ENCODE data around the gene UBB. TPM values are rescaled to one million over a fixed set of nuclear protein-coding genes. Genes with fewer than 3 reads are reported as not detected.

UBB gene
- 1,366 TPM for total RNA-seq (ENCODE audit: insufficient read depth, low replicate concordance)

DNA sequence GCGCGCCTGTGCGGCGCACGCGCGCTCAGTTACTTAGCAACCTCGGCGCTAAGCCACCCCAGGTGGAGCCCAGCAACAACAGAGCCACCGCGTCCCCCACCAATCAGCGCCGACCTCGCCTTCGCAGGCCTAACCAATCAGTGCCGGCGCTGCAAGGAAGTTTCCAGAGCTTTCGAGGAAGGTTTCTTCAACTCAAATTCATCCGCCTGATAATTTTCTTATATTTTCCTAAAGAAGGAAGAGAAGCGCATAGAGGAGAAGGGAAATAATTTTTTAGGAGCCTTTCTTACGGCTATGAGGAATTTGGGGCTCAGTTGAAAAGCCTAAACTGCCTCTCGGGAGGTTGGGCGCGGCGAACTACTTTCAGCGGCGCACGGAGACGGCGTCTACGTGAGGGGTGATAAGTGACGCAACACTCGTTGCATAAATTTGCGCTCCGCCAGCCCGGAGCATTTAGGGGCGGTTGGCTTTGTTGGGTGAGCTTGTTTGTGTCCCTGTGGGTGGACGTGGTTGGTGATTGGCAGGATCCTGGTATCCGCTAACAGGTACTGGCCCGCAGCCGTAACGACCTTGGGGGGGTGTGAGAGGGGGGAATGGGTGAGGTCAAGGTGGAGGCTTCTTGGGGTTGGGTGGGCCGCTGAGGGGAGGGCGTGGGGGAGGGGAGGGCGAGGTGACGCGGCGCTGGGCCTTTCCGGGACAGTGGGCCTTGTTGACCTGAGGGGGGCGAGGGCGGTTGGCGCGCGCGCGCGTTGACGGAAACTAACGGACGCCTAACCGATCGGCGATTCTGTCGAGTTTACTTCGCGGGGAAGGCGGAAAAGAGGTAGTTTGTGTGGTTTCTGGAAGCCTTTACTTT is at the start of gene UBB:
TSS of gene UBB (plus strand) at position 452 of the 856 bp plus-strand sequence. CDS start 817 bp downstream, outside the sequence.
- DNase-seq (ENCODE audit: low spot score): peak; percentile 98

DNA sequence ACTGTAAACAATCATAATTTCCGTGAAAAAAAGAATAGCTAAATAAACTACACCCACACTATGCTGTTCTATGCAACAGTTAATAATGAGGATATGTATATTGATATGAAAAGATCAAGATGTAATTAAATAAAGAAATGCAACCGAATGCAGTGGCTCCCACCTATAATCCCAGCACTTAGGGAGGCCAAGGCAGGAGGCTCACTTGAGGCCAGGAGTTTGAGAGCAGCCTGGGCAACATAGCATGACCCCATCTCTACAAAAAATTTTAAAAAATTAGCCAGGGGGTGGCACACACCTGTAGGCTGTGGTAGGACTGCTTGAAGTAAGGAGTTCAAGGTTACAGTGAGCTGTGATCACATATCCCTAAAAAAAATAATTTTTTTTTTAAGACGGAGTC is 42.5 kb upstream of the UBB start:
- DNase-seq (ENCODE audit: low spot score): no peak

DNA sequence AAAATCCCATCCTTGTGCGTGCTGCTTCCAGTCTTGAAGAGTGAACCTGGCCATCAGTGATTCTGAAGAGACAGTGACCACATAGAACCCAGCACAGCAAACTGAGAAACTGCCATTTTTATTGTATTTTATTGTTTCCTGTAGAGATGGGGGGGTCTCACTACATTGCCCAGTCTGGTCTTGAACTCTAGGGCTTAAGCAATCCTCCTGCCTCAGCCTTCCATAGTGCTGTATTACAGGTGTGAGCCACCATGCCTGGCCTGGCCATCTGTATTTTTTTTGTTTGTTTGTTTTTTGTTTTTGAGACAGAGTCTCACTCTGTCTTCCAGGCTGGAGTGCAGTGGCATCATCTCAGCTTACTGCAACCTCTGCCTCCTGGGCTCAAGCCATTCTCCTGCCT is 41.5 kb upstream of the UBB start:
- no peak for DNase-seq (ENCODE audit: low spot score)

DNA sequence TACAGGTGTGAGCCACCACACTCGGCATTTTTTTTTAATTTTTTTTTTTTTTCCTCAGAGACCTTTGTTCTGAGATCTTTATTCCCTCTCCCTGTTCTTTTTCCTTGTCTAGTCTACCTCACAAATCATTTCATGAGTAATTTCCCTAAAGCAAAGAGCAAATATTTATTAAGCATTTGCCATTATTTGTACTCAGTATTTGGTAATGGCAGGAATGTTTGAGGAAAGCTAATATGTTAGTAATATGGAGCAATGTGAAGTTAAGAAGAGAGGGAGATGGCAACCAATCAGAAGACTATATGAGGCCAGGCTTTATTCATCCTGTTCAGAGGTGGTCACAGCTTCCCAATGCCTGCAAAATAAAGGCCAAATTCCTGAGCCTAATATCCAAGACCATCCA is 40.9 kb upstream of the UBB start:
- no peak for DNase-seq (ENCODE audit: low spot score)

DNA sequence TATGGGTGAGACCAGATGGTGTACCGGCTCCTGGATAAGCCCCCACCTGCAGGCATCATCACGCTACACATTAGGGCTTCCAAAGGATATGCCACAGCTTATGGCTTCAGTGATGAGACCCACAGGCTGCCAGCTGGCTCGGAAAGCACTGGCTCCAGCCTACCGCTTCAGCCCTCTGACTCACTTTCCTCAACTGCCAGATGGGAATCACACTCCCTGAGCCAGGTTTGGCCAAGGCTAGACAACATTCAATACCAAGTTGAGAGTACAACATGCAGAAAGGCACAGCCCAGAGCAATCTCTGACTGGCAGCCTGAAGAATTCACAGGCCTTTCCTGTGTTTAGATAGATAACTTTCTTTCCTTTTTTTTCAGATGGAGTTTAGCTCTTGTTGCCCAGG is 37.9 kb upstream of the UBB start:
- no peak for DNase-seq (ENCODE audit: low spot score)

DNA sequence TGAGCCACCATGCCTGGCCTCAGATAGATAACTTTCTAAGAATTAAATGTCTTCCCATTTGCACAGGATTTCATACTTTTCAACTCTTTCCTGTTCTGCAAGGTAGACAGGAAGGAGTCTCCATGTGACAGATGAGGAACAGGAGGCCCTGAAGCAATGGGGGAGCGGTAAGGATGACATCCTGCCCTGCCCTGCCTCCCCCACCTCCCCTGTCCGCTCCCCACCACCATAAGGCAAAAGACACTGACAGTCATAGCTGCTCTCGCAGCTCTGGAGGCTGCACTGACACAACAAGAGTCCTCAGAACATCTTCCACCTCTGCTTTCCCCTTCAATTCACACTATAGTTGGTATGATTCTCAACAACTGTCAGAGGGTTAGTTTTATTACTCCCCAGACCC is 37.3 kb upstream of the UBB start:
- DNase-seq (ENCODE audit: low spot score): no peak

DNA sequence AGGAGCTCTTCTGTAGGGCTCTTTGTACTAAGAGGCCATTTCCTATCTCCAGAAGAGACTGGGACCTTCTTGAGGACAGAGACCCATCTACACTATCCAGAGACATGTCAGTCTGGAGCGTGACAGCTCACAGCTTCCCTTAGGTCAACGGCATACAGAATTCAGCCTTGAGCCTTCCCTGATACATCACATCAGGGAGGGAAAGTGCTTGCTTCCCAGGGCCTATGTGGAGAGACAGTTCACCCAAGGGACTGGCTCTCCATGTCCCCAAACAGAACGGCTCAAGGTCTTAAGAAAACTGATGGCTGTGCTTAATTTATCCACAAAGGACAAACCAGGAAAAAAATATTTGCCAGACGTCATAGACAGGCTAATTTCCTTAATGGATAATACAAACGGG is 35.3 kb upstream of the UBB start:
- no peak for DNase-seq (ENCODE audit: low spot score)

DNA sequence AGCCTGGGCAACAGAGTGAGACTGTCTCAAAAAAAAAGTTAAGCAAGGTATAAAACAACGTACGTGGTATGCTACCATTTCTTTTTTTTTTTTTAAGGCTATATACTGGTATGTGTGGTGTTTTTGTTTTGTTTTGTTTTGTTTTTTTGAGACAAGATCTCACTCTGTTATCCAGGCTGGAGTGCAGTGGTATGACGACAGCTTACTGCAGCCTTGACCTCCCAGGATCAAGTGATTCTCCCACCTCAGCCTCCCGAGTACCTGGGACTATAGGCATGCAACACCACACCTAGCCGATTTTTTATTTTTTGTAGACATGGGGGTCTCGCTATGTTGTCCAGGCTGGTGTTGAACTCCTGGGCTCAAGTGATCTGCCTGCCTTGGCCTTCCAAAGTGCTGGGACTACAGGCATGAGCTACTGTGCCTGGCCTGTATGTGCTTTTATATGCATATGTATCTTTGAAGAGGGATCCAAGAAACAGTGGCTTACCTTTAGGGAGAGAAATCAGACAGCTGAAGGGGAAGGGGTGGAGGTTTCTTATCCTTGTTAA is 34.1 kb upstream of the UBB start:
- DNase-seq (ENCODE audit: low spot score): no peak

DNA sequence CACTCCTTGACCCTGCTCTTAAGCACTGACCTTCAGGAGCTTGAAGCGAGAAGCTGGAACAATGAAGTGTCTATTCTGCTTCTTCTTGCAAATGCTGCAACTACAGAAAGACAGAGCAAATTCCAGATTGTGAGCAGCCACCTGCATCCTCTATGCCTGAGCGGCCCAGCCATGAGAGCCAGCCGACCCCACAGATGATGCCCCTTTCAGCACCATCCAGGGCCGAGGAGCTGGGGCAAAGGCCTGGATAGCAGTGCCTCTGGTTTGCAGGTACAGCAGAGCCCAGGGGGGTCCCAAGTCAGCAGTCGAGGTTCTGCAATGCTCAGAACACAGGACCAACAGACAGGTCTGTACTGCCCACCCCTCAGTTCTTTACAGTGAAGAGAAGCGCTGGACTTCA is 32.3 kb upstream of the UBB start:
- no peak for DNase-seq (ENCODE audit: low spot score)

DNA sequence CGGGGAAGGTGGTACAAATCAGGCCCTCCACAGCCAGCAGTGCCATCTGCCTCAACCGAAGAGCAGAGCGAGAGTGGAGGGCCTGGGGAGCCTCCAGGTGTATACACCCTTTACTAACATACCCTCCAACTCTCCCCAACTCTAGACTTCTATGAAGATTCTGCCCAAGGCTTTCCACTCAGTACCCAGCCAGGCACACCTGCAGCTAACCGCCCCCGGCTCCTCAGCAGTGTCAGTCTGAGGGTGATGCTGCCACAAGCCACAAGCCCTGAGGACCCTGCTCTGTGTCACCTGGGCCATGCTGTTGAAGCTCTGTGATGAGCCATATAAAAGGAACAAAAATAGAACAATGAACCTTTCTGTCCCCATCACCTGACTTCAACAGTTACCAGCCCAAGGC is 31.5 kb upstream of the UBB start:
- no peak for DNase-seq (ENCODE audit: low spot score)

DNA sequence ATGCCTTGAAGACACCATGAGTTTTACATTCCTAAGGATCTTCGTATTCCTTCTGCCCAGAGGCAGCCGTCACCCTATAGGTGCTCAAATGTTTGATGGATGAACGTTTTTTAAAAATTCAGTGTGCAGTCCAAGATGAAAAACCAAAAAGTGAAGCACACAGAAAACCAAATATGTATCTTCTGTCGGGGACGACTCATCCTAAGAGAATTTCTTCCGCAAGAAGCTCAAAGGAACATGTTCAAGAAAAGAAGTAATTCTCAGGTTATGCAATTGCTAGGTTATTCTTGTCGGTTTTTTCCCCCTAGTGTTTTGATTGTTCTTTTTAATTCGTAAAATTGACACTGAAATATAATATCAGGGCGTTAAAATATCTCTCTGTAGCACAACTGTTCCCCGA is 29.1 kb upstream of the UBB start:
- DNase-seq (ENCODE audit: low spot score): peak; percentile 10

DNA sequence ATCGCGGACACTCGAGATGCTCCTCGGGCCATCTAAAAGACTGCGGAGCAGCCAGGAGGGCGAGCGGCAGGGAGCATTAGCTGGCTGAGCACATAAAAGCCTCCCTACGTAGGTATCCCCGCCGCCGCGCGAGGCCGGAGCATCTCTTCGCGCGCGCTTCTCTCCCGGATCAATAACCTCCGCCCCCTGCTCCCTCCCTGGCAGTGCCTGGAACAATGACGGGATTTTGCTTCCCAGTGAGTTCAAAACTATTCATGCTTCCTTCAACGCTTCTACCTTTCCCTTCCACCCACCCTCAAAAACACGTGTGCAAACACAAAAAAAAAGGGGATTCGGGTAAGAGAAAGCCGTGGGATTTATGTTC is 28.6 kb upstream of the UBB start:
- no peak for DNase-seq (ENCODE audit: low spot score)

DNA sequence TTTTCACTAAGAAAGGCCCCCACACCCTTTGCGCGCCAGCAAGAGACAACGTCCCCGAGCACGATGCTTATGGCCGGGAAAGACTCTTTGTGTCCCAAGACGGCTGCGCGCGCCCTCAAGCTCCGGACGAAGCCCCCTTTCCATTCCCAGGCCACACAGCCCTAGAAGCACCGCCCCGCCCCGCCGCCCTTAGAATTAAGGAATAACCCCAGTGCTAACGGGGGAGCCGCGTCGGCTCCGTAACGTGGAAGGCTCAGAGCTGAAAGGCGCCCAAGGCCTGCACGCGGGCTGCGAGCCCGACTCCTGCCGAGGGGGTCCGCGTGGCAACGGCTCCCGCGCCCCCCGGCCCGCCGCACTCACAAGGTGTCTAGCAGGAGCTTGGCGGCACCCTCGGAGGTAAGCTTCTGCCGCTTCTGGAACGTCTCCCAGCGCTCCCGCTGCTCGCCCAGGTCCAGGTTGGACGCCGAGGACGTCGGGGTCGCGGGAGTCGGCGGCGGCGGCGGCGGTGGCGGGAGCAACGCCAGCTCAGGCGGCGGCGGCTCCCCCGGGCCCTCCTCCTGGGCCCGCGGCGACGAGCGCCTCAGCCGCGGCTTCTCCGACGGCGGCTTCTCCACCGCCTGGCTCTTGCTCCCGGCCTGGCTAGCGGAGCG is 28.1 kb upstream of the UBB start:
- peak; percentile 27 for DNase-seq (ENCODE audit: low spot score)

DNA sequence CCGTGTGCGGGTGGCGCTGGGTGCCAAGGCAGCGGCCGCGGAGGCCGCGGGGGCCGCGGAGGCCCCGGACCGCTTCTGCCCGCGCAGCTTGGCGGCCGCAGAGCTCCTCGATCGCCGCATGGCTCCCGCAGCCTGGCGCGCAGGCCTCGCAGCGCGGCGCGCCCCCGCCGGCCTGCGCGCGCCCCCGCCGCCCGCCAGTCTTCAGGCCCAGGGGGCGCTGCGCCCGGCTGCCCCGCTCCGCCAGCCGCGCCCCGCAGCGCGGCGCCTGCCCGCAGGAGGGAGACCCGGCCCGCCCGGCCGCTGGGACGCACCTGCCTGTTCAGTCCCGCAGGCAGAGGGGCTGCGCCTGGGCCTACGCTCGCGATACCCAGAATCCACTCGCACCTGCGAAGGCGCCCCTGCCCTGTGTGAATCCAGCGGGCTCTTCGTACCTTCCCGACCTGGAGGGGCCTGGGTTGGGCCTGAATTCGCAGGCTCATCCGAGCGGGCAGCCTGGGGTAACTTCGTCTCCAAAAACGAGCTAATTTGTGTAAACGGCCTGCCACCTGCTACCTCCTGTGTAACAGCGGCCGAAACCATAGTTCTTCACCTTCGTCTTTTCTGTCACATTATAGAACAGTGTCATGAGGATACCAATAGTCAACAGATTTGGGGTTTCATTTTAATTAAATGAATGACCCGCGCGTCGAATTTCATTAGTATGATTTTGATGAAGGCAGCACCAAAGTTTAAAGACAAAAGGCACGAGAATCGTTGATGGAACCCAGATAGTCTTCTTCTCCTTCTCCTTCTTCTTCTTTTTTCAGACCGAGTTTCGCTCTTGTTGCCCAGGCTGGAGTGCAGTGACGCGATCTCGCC is 27.3 kb upstream of the UBB start, which contains the start of gene CENPV:
TSS of gene CENPV (minus strand) at position 153 of the 858 bp plus-strand sequence. CDS start at position 120, 33 bp downstream.
- peak; percentile 13 for DNase-seq (ENCODE audit: low spot score)

DNA sequence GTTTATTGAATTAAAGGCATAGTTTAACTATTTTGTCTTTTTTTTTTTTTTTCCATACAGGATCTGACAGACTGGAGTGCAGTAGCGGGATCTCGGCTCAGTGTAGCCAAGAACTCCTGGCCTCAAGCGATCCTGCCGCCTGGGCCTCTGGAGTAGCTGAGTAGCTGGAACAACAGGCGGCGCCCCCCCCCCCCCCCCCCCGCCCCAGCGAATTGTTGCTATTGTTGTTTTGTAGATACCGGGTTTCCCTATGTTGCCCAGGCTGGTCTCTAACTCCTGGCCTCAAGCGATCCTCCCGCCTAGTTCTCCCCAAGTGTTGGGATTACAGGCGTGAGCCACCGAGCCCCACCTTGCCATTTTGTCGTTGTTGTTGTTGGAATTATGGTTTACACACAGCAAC is 26.3 kb upstream of the UBB start:
- no peak for DNase-seq (ENCODE audit: low spot score)

DNA sequence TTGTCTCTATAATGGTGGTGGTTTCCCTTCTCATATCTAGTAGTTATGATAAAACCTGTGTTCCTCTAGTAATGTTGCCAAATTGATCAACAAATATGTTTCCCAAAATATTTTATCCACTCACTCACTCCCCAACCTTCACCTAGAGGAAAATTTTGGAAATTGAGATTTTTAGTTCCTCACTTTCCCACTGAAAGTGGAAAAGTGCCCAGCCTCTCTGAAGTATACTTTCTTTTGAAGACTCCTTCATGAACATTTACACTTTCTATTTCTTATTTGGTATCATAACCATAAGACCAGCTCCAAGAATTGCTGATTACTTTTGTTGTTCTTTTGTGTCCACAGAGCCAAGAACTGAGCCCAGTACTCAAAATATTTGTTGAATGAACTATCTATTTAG is 22.5 kb upstream of the UBB start:
- no peak for DNase-seq (ENCODE audit: low spot score)

DNA sequence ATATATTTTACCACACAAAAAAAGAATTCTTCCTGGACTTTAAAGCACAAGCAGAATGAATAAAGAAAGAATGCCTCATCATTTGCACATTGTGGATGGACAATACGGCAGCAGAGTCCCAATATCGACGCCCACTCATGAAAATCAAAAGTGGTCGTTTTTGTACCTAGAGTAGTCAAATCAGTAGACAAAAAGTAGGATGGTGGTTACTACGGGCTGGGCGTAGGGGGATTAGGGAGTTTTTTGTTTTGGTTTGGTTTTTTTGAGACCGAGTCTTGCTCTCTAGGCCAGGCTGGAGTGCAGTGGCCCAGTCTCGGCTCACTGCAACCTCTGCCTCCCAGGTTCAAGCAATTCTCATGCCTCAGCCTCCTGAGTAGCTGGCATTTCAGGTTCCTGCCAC is 19.0 kb upstream of the UBB start:
- no peak for DNase-seq (ENCODE audit: low spot score)

DNA sequence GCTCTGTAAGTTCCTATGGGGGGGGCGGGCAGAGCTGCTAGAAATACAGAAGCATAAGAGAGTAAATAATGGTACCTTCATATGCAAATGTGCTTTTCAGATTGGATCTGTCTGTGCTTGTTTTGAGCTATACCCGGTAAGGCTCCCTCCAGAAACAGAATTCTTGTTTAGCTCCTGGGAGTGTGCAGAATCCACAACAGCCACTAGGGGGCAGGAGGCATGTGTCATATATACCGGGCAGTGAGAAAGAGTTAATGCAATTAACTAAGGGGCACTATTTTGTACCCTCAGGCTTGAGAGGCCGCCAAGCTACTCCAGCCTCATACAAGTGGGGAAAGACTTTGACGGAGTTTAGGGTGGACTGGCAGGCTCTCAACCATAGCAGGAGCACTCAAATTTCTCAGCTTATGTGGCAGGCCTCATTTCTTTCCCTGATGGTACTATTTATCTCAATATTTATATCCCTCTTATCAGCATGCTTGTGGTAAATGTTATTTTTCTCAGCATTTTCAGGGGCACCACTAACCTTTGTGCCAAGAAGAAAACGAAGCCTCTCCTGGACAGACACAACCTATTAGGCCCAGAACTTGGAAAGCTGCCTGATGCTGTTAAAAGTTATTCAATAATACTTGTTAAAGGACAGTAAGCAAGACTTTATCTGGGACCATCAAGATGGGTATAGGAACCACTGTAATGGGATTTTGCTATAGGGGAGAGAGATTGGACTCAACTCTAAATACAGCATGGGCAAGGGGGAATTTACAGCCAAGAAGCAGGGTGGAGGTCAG is 16.9 kb upstream of the UBB start:
- DNase-seq (ENCODE audit: low spot score): peak; percentile 78

DNA sequence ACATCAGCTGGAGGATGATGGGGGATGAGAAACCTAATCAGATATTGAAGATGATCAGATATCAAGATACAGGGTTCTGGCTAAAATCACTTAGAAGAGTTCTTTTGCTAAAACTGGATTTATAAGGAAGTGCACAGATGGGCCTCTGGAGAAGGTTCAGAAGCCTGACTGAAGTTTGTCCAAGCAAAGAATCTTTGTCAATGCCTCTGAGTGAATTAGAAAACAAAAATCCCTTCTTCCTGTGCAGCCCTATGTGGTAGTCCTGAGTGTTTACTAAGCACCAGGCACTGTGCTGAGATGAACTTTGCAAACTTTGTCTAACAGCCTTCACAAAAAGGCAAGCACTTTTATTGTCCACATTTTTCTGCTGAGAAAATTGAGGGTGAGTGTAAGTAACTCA is 16.3 kb upstream of the UBB start:
- DNase-seq (ENCODE audit: low spot score): peak; percentile 64

DNA sequence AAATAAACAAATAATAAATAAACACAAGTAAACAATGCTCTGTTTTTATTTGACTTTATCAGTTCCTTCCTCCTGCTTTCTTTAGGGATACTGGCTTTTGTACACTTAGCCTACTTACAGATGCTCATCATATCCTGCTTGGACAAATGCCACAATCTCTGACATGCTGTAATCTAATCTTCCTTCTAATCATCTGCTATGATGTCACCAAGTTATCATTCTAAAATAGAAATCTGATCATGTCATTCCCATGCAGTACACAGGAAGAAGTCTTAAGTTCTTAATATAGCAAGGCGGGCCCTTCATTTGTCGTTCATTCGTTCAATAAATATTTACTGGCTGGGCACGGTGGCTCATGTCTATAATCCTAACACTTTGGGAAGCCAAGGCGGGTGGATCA is 9.1 kb upstream of the UBB start:
- peak; percentile 34 for DNase-seq (ENCODE audit: low spot score)

Data from umbilical cord (tissue), 2 donors.